Colonic mucosa (tissue), 4 donors: Measurements from ENCODE around the gene ACTR2. TPM values are rescaled to one million over a fixed set of nuclear protein-coding genes. Genes with fewer than 3 reads are reported as not detected.

Experiments used
- DNase-seq: peaks from one replicate; pipeline ENCODE4 v3.0.0-alpha.2; 2020
- H3K27ac ChIP-seq: fragments of 200-600 bp; one replicate; pipeline ENCODE4 v1.8.0; 2021
- H3K27me3 ChIP-seq: fragments of 200-600 bp; one replicate; pipeline ENCODE4 v1.8.0; 2021
- H3K36me3 ChIP-seq: fragments of 200-600 bp; one replicate; pipeline ENCODE4 v1.8.0; 2021
- H3K4me1 ChIP-seq: fragments of 200-600 bp; one replicate; pipeline ENCODE4 v1.8.0; 2021; ENCODE audit warnings: mild to moderate bottlenecking
- H3K4me3 ChIP-seq: fragments of 200-600 bp; one replicate; pipeline ENCODE4 v1.8.0; 2021
- H3K9ac ChIP-seq, 2 donors: one replicate each; pipeline ENCODE4 v1.7.0; 2013; ENCODE audit warnings: control low read depth in 2 of 2, low read depth in 2 of 2, low read length in 2 of 2
- H3K9me3 ChIP-seq: fragments of 200-600 bp; one replicate; pipeline ENCODE4 v1.8.0; 2021
- intact Hi-C: fragments of 100-400 bp; cut with DNase I; formaldehyde crosslinking; loops from one replicate; pipeline ENCODE4 v1.14.1; 2022
- total RNA-seq, 2 donors: library from RNA; stranded (reverse); fragmentation: NEBNext Ultra II Directional in 1 of 2; extraction: Animal tissue kit (Norgen Biotek cat#: 25700) in 1 of 2; gene quantifications; one replicate each; pipeline ENCODE4 v1.2.1, GENCODE V29; 2021
- TF ChIP-seq, protein P1 (sequence below): fragments of 200-600 bp; IDR thresholded peaks from one replicate; pipeline ENCODE4 v1.8.0; 2022; ENCODE audit warnings: antibody characterized with exemption, mild to moderate bottlenecking
- donor health status: healthy.
- donor health status: DM: no; HTN: no; CAD: no.
- donor health status: DM: no; HTN: no; CAD: no.

Gene ACTR2
- total RNA-seq, 2 donors from 2014 or later = 314 to 406 TPM

DNA sequence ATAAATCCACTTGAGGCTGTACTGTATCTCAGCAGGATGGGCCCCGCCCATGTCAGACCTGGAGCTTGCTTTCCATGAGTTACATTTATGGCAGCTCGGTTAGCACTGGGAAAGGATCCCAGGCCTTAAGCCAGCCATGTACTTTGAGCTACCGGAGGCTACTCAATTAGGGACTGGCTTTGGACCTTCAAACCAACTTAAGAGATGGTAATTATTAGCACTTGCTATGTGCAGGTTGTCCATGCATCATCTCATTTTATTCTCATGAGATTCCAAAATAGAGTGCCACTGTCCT is 64.4 kb downstream of the ACTR2 start:
- H3K27ac ChIP-seq = no peak overlapping the region
- no peaks in the 10 kb centered on the region for H3K27me3 ChIP-seq
- TF ChIP-seq, protein P1, sequence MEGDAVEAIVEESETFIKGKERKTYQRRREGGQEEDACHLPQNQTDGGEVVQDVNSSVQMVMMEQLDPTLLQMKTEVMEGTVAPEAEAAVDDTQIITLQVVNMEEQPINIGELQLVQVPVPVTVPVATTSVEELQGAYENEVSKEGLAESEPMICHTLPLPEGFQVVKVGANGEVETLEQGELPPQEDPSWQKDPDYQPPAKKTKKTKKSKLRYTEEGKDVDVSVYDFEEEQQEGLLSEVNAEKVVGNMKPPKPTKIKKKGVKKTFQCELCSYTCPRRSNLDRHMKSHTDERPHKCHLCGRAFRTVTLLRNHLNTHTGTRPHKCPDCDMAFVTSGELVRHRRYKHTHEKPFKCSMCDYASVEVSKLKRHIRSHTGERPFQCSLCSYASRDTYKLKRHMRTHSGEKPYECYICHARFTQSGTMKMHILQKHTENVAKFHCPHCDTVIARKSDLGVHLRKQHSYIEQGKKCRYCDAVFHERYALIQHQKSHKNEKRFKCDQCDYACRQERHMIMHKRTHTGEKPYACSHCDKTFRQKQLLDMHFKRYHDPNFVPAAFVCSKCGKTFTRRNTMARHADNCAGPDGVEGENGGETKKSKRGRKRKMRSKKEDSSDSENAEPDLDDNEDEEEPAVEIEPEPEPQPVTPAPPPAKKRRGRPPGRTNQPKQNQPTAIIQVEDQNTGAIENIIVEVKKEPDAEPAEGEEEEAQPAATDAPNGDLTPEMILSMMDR = no peak
- H3K4me3 ChIP-seq = no peak overlapping the region
- peaks cover 5% of the 10 kb centered on the region for H3K4me1 ChIP-seq
- peak; percentile 58 for DNase-seq
- no peaks in the 10 kb centered on the region for H3K36me3 ChIP-seq
- H3K9ac ChIP-seq = no peak overlapping the region
- no peaks in the 10 kb centered on the region for H3K9me3 ChIP-seq
- intact Hi-C loops = no loop called here

DNA sequence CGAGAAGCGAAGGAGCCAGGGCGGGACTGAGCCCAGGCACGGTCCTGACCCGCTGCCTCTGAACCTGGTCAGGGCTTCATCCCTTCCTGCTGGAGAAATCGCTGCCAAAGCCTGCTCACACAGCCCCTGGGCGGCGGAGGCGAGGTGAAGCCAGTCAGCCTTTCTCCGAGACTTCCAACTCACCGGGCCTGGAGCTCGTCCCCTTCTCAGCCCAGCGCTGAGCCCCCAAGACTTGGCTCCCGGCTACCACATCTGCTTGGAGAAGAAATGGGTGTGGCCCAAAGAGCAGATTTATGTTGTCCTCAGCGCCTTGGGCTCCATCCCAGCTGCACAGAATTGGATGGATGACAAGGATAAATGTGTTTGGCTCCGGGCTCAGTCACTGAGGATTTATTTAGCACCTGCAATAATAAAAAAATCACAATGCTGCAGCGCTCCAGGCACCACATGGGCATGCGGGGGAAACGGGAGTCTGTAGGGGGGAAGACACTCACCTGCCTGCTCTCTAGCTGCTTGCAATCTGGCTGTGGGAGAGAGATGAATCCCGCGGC is 64.9 kb downstream of the ACTR2 start:
- DNase-seq = no peak
- no peak overlapping the region for H3K4me3 ChIP-seq
- TF ChIP-seq, protein P1 = no peak
- H3K27ac ChIP-seq = no peak overlapping the region
- no peaks in the 10 kb centered on the region for H3K9me3 ChIP-seq
- peaks cover 5% of the 10 kb centered on the region for H3K4me1 ChIP-seq
- no peaks in the 10 kb centered on the region for H3K27me3 ChIP-seq
- H3K9ac ChIP-seq = no peak overlapping the region
- intact Hi-C loops = no loop called here
- no peaks in the 10 kb centered on the region for H3K36me3 ChIP-seq

DNA sequence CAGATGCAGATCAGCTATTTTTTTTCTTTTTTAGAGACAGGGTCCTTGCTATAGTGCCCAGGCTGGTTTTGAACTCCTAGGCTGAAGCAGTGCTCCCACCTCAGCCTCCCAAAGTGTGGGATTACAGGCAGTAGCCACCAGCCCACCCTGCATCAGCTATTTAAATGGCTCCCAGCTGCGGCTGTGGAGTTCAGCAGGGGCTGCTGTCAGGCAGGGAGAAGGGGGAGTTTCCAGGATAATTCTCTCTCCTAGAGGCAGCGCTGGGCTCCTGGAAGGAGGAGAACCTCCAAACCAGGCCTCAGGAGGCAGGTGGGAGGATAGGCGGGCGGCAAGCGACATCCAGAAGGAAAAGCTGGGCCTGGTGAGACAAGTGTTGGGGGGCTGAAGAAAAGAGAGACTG is 65.7 kb downstream of the ACTR2 start:
- H3K27me3 ChIP-seq = no peaks in the 10 kb centered on the region
- TF ChIP-seq, protein P1 = no peak
- peaks cover 5% of the 10 kb centered on the region for H3K4me1 ChIP-seq
- no peak overlapping the region for H3K27ac ChIP-seq
- intact Hi-C loops = no loop called here
- no peak for DNase-seq
- H3K36me3 ChIP-seq = no peaks in the 10 kb centered on the region
- H3K9ac ChIP-seq = no peak overlapping the region
- H3K4me3 ChIP-seq = no peak overlapping the region
- no peaks in the 10 kb centered on the region for H3K9me3 ChIP-seq

DNA sequence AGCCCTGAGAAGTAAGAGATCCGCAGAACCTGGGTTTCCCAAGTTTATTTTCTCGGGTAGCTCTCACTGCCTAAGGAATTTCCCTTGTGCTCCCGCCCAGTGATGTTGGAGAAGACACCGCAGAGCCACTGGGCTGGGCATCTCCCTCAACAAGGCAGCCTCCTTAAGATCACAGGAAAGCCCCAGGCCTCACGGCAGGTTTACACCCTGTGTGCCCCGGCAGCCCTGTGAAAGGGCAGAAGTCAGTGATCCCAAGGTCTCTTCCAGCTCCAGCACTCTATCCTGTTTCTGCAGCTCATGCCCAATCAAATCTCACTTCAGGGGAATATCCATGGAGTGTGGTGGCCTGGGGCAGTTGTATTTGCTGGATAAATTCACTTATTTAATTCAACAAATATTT is 66.5 kb downstream of the ACTR2 start:
- TF ChIP-seq, protein P1 = no peak
- no peak overlapping the region for H3K27ac ChIP-seq
- H3K4me3 ChIP-seq = no peak overlapping the region
- no peaks in the 10 kb centered on the region for H3K36me3 ChIP-seq
- H3K9me3 ChIP-seq = no peaks in the 10 kb centered on the region
- intact Hi-C loops = no loop called here
- H3K4me1 ChIP-seq = peaks cover 5% of the 10 kb centered on the region
- H3K9ac ChIP-seq = no peak overlapping the region
- no peak for DNase-seq
- H3K27me3 ChIP-seq = no peaks in the 10 kb centered on the region

DNA sequence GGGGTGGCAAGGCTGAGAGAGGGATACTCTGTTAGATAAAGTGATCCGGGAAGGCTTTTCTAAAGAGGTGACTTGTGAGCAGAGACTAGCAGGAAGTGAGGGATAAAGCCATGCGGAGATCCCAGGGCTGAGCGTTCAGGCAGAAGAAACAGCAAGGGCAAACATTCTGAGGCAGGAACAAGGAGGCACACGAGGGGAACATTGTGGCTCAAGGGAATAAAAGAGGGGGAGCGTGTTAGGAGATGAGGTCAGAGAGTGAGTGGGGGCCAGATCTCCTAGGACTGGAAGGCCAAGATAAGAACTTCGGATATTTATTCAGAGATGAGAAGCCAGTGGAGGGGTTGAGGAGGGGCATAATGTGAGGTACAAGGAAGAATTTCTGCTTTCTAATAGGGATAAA is 67.1 kb downstream of the ACTR2 start:
- H3K27ac ChIP-seq = no peak overlapping the region
- intact Hi-C loops = no loop called here
- TF ChIP-seq, protein P1 = no peak

DNA sequence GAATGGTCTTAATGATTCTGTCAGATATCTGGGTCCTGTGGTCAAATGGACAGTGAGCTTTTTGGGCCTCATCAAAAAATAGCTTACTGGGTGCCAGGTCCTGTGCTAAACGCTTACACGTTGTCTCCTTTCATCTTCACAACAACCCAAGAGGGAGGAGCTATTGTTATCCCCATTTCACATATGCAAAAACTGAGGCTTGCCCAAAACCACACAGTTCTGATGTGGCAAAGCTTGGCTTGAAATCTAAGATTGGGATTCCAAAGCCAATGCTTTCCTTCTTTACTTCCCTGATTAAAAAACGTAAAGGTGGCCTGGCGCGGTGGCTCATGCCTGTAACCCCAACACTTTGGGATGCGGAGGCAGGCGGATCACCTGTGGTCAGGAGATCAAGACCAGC is 69.3 kb downstream of the ACTR2 start:
- Histone ChIP-seq H3K9me3 (no peaks in the 10 kb centered on the region), H3K4me1 (peaks cover 3% of the 10 kb centered on the region), H3K36me3 (no peaks in the 10 kb centered on the region), H3K27ac (no peak overlapping the region), H3K4me3 (no peak overlapping the region), H3K27me3 (no peaks in the 10 kb centered on the region), H3K9ac (no peak overlapping the region)
- TF ChIP-seq, protein P1 = no peak
- DNase-seq = no peak
- intact Hi-C loops = no loop called here

More for the DNA sequence above, 67.1 kb downstream of the ACTR2 start:
- Histone ChIP-seq H3K4me3 (no peak overlapping the region), H3K27me3 (no peaks in the 10 kb centered on the region), H3K4me1 (peaks cover 5% of the 10 kb centered on the region), H3K36me3 (no peaks in the 10 kb centered on the region), H3K9ac (no peak overlapping the region), H3K9me3 (no peaks in the 10 kb centered on the region)
- DNase-seq = no peak
